Natural killer cell (primary cell): ENCODE data around the gene ATG10. TPM values are rescaled to one million over a fixed set of nuclear protein-coding genes. Genes with fewer than 3 reads are reported as not detected.
"Not testable (repeated sequence)": the region's sequence is repeated elsewhere in the genome, so short reads cannot be mapped to it uniquely, and the experiment has no call there.

Source experiments
- ATAC-seq, 3 donors: fragments of 150-1000 bp in 2 of 3; fragments of 200-7000 bp in 1 of 3; cut with Tn5 transposase; 1 replicate in 1 of 3; 2 replicates in 2 of 3; pipeline ENCODE4 v1.10.0; 2021; ENCODE audit warnings: mild to moderate bottlenecking in 2 of 3, moderate library complexity in 2 of 3
- DNase-seq, 2 donors: peaks; one replicate each; pipeline versions ENCODE4 v3.0.0 to v3.0.0-alpha.2; 2013 to 2021; ENCODE audit warnings: mixed read lengths in 1 of 2
- H3K27ac ChIP-seq: one replicate; pipeline ENCODE4 v1.5.1; 2013; ENCODE audit warnings: mild to moderate bottlenecking, low read length
- H3K27me3 ChIP-seq: one replicate; pipeline ENCODE4 v1.6.1; 2013; ENCODE audit warnings: low read length; ENCODE audit not compliant: control insufficient read depth, insufficient read depth
- H3K36me3 ChIP-seq: one replicate; pipeline ENCODE4 v1.6.1; 2013; ENCODE audit warnings: low read length; ENCODE audit not compliant: control insufficient read depth, insufficient read depth
- H3K4me1 ChIP-seq: one replicate; pipeline ENCODE4 v1.6.1; 2013; ENCODE audit warnings: low read length; ENCODE audit not compliant: control insufficient read depth, insufficient read depth
- H3K4me3 ChIP-seq: one replicate; pipeline ENCODE4 v1.5.1; 2013; ENCODE audit warnings: low read length
- H3K9me3 ChIP-seq: one replicate; pipeline ENCODE4 v1.6.1; 2013; ENCODE audit warnings: low read length; ENCODE audit not compliant: control insufficient read depth, insufficient read depth
- H3K27ac Mint-ChIP-seq, 2 donors: one replicate each; pipeline ENCODE4 v1.8.0; 2022; ENCODE audit warnings: mild to moderate bottlenecking in 2 of 2, mixed read lengths in 2 of 2, moderate library complexity in 1 of 2
- H3K27me3 Mint-ChIP-seq, 2 donors: one replicate each; pipeline ENCODE4 v1.8.0; 2022; ENCODE audit warnings: low read depth in 2 of 2, mixed read lengths in 2 of 2
- H3K36me3 Mint-ChIP-seq: one replicate; pipeline ENCODE4 v1.8.0; 2022; ENCODE audit warnings: mixed read lengths
- H3K4me1 Mint-ChIP-seq, 2 donors: one replicate each; pipeline ENCODE4 v1.8.0; 2022; ENCODE audit warnings: mixed read lengths in 2 of 2
- H3K4me3 Mint-ChIP-seq: one replicate; pipeline ENCODE4 v1.8.0; 2022; ENCODE audit warnings: mild to moderate bottlenecking, moderate library complexity, mixed read lengths
- H3K9me3 Mint-ChIP-seq, 2 donors: one replicate each; pipeline ENCODE4 v1.8.0; 2022; ENCODE audit warnings: mixed read lengths in 2 of 2
- CTCF ChIP-seq: fragments of 200-600 bp; IDR thresholded peaks from one replicate; pipeline ENCODE4 v1.8.0; 2022; ENCODE audit warnings: antibody characterized with exemption
- WGBS: methylation state at CpG from one replicate; pipeline ENCODE4 v1.1.7; 2013; ENCODE audit warnings: missing lambda C conversion rate; ENCODE audit not compliant: insufficient coverage; 5-methylcytosine and 5-hydroxymethylcytosine counted together
- intact Hi-C: fragments of 100-400 bp; cut with micrococcal nuclease; formaldehyde crosslinking; loops from one replicate; pipeline ENCODE4 v1.14.2; 2022
- total RNA-seq, 4 donors: library from RNA; stranded (reverse); fragments of 120-200 nt in 1 of 4; gene quantifications; one replicate each; pipeline versions ENCODE4 v1.2.3 to v1.2.4, GENCODE V29; 2013 to 2022

ATG10 gene
- total RNA-seq, 3 donors from 2014 or later (not counting 1 experiment from before 2014, with no cell fraction given): 9.0 to 11.5 (median 11.4) TPM

GRCh38 chr5:81989204-81989603, 17.4 kb downstream of the ATG10 start:
- TF ChIP-seq CTCF: no peak
- no peak overlapping the region for H3K4me3 Mint-ChIP-seq

GRCh38 chr5:81994679-81995078, 22.9 kb downstream of the ATG10 start:
- Mint-ChIP-seq H3K9me3 (peaks cover 0 to 6% of the 10 kb centered on the region in 2 donors), H3K27me3 (no peaks in the 10 kb centered on the region), H3K36me3 (peaks cover 23% of the 10 kb centered on the region), H3K4me3 (no peak overlapping the region), H3K27ac (no peak overlapping the region), H3K4me1 (peaks cover 0 to 3% of the 10 kb centered on the region in 2 donors)
- no peak overlapping the region for H3K27ac ChIP-seq
- DNase-seq (no peak), ATAC-seq (no peak)
- no peaks in the 10 kb centered on the region for H3K36me3 ChIP-seq
- no peak overlapping the region for H3K4me3 ChIP-seq
- no peaks in the 10 kb centered on the region for H3K9me3 ChIP-seq
- intact Hi-C loops: no loop called here
- no peaks in the 10 kb centered on the region for H3K4me1 ChIP-seq
- H3K27me3 ChIP-seq: no peaks in the 10 kb centered on the region
- WGBS: 100% methylated on average over 1 of the region's 1 CpG
- no peak for TF ChIP-seq CTCF

More at GRCh38 chr5:81989204-81989603, 17.4 kb downstream of the ATG10 start:
- WGBS: 90% methylated on average over 5 of the region's 5 CpGs
- no peak for DNase-seq
- Histone ChIP-seq H3K4me1 (no peaks in the 10 kb centered on the region), H3K9me3 (no peaks in the 10 kb centered on the region), H3K36me3 (no peaks in the 10 kb centered on the region), H3K27ac (no peak overlapping the region), H3K27me3 (no peaks in the 10 kb centered on the region), H3K4me3 (no peak overlapping the region)
- ATAC-seq: no peak
- H3K27me3 Mint-ChIP-seq: no peaks in the 10 kb centered on the region
- H3K36me3 Mint-ChIP-seq: no peaks in the 10 kb centered on the region
- no peaks in the 10 kb centered on the region for H3K4me1 Mint-ChIP-seq
- H3K27ac Mint-ChIP-seq: no peak overlapping the region
- H3K9me3 Mint-ChIP-seq: no peaks in the 10 kb centered on the region
- intact Hi-C loops: no loop called here

- 96% methylated on average over 2 of the region's 2 CpGs for whole genome bisulfite sequencing
- Mint-ChIP-seq H3K4me3 (no peak overlapping the region), H3K36me3 (peaks cover 23% of the 10 kb centered on the region), H3K4me1 (peaks cover 0 to 3% of the 10 kb centered on the region in 2 donors), H3K9me3 (peaks cover 2 to 6% of the 10 kb centered on the region in 2 donors), H3K27ac (no peak overlapping the region), H3K27me3 (no peaks in the 10 kb centered on the region)
- ATAC-seq: no peak
- TF ChIP-seq CTCF: no peak
- DNase-seq: no peak
- Histone ChIP-seq H3K9me3 (no peaks in the 10 kb centered on the region), H3K36me3 (no peaks in the 10 kb centered on the region), H3K27ac (no peak overlapping the region), H3K27me3 (no peaks in the 10 kb centered on the region), H3K4me1 (no peaks in the 10 kb centered on the region), H3K4me3 (no peak overlapping the region)
- intact Hi-C loops: no loop called here
Observed at GRCh38 chr5:81995407-81995806, 23.6 kb downstream of the ATG10 start.

GRCh38 chr5:82004511-82004910, 32.7 kb downstream of the ATG10 start:
- Mint-ChIP-seq H3K27me3 (no peaks in the 10 kb centered on the region), H3K4me3 (no peak overlapping the region), H3K27ac (no peak overlapping the region), H3K36me3 (no peaks in the 10 kb centered on the region), H3K4me1 (no peaks in the 10 kb centered on the region), H3K9me3 (peaks cover 0 to 2% of the 10 kb centered on the region in 2 donors)
- no peaks in the 10 kb centered on the region for H3K9me3 ChIP-seq
- no peak for DNase-seq
- no peak for TF ChIP-seq CTCF
- H3K4me1 ChIP-seq: no peaks in the 10 kb centered on the region
- H3K36me3 ChIP-seq: no peaks in the 10 kb centered on the region
- intact Hi-C loops: no loop called here
- no peak overlapping the region for H3K27ac ChIP-seq
- WGBS: 97% methylated on average over 6 of the region's 6 CpGs
- no peak for ATAC-seq
- H3K4me3 ChIP-seq: no peak overlapping the region
- no peaks in the 10 kb centered on the region for H3K27me3 ChIP-seq

- H3K4me1 Mint-ChIP-seq, H3K4me3 Mint-ChIP-seq, H3K36me3 ChIP-seq, ATAC-seq, intact Hi-C loops, H3K27me3 Mint-ChIP-seq, H3K4me3 ChIP-seq, H3K9me3 ChIP-seq, H3K27ac Mint-ChIP-seq, DNase-seq, H3K27me3 ChIP-seq, H3K36me3 Mint-ChIP-seq, H3K4me1 ChIP-seq, H3K9me3 Mint-ChIP-seq, H3K27ac ChIP-seq: not testable (repeated sequence)
- 98% methylated on average over 12 of the region's 12 CpGs for WGBS
Observed at GRCh38 chr5:82009869-82010268, 38.0 kb downstream of the ATG10 start.
